Measurements from ENCODE around the gene SYNPR. TPM values are rescaled to one million over a fixed set of nuclear protein-coding genes. Genes with fewer than 3 reads are reported as not detected.

Gene SYNPR
- total and polyA plus RNA-seq, 12 donors, result 0.01 to 0.71 (median 0.43) TPM; not detected in 7

DNA sequence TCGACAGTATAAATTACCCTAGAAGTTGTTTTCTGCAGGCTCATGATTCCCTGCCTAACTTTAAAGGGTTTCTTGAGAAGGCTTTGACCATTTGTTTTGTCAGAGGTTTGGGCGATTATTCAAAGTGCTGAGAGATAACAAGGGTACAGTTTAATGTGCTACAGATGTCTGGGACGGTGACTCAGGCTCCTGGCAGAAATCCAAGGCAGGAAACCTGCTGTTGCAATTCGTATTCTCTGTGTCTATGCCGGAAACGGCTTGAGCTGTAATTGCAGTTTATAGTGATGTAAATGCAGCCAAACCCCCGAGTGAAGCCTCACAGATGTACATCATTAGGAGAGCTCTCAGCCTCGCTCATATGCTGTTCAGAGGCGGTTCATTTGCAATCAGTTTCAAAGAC lies 65.6 kb downstream of the SYNPR start:
- Histone ChIP-seq H3K27ac (no peak overlapping the region), H3K4me3 (no peak overlapping the region), H3K27me3 (peaks cover 0 to 15% (median 2%) of the 10 kb centered on the region in 7 donors), H3K4me1 (peaks cover 0 to 15% (median 8%) of the 10 kb centered on the region in 9 donors), H3K36me3 (no peaks in the 10 kb centered on the region), H3K9me3 (peaks cover 0 to 4% (median 0%) of the 10 kb centered on the region in 11 donors)
- TF ChIP-seq, protein P1, sequence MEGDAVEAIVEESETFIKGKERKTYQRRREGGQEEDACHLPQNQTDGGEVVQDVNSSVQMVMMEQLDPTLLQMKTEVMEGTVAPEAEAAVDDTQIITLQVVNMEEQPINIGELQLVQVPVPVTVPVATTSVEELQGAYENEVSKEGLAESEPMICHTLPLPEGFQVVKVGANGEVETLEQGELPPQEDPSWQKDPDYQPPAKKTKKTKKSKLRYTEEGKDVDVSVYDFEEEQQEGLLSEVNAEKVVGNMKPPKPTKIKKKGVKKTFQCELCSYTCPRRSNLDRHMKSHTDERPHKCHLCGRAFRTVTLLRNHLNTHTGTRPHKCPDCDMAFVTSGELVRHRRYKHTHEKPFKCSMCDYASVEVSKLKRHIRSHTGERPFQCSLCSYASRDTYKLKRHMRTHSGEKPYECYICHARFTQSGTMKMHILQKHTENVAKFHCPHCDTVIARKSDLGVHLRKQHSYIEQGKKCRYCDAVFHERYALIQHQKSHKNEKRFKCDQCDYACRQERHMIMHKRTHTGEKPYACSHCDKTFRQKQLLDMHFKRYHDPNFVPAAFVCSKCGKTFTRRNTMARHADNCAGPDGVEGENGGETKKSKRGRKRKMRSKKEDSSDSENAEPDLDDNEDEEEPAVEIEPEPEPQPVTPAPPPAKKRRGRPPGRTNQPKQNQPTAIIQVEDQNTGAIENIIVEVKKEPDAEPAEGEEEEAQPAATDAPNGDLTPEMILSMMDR (IDR thresholded peaks at IDR 0.05), result no peak
- WGBS, 2 donors, result 5 to 9% methylated on average over 9 of the region's 9 CpGs
- intact Hi-C loops (cut with DNase I), result loop anchor here in 2 of 10 donors (10.0 kb wide), 2 partner anchors 651 to 719 kb away; no protein-coding TSS in a partner anchor
- peak; percentile 47 to 73 for DNase-seq
- ATAC-seq, result peak; percentile 64 to 97 (median 86)

DNA sequence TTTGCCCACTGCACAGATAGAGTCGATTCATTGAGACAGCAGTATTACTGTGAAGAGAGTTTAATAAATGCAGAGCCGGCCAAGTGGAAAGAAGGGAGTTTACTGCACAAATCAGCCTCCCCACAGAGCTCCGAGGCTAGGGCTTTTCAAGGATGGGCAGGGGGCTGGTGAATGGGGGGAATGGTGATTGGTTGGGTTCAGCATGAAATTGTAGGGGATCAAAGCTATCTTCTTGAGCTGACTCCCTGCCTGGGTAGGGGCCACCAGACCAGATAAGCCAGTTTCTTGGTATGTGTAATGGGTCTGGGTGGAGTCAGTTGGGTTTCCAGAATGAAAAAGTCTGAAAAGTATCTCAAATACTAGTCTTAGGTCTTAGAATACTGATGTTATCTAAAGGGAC lies 66.6 kb downstream of the SYNPR start:
- intact Hi-C loops (cut with DNase I), result loop anchor here in 2 of 10 donors (10.0 kb wide), 2 partner anchors 650 to 720 kb away; no protein-coding TSS in a partner anchor
- Histone ChIP-seq H3K9me3 (peaks cover 0 to 4% (median 0%) of the 10 kb centered on the region in 11 donors), H3K27me3 (peaks cover 0 to 20% (median 8%) of the 10 kb centered on the region in 7 donors), H3K27ac (no peak overlapping the region), H3K36me3 (no peaks in the 10 kb centered on the region), H3K4me3 (no peak overlapping the region), H3K4me1 (peaks cover 0 to 15% (median 8%) of the 10 kb centered on the region in 9 donors)
- 63 to 67% methylated on average over 3 of the region's 3 CpGs for WGBS, 2 donors
- DNase-seq (no peak), ATAC-seq (no peak)
- TF ChIP-seq, protein P1 (IDR thresholded peaks at IDR 0.05), result no peak

DNA sequence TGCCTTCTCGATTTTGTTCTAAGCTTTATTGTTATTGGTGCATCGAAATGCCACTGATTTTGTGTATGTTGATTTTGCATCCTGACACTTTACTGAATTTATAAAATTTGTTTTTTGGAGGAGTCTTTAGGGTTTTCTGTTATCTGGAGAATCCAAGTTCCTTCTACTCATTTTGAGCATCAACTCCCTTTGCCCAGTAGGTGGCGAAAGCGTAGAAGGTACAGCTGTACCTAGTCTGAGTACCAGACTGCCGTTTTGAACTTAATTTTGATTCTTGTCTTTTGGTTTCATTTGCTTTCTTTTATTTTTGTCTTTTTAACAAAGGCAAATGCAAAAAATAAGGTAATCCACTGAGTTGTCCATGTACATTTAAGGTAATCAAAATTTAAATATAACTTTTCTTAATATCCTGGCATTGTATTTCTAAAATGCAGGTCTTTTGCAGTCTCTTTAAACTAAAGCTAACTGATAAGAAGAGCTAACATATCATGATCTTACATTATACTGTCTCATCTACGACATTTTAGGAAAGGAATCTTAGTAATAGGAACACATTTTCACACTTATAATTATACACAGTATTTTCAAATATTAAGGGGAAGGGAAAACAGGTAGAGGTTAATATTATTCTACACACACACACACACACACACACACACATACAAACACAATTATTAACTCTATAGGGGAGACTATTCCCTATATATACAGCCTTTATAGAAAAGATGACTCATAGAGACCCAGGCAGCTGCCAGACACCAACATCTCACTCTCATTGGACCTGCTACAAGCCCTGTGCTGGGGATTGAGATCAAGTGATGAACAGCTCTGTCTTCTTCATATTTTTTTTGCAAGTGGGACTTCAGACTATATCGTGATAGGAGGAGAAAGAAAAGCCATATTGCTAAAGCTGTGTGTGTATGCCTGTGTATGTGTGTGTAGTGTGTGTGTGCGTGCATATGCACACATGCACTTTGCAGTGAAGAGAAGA lies 71.8 kb downstream of the SYNPR start:
- TF ChIP-seq, protein P1 (IDR thresholded peaks at IDR 0.05), result peak; percentile 34 to 80 (median 72)
- peak in 1 of 8 donors; percentile 49 for ATAC-seq
- Histone ChIP-seq H3K4me1 (peaks cover 0 to 3% (median 0%) of the 10 kb centered on the region in 9 donors), H3K9me3 (no peaks in the 10 kb centered on the region), H3K27ac (no peak overlapping the region), H3K36me3 (no peaks in the 10 kb centered on the region), H3K4me3 (no peak overlapping the region), H3K27me3 (peaks cover 0 to 46% (median 22%) of the 10 kb centered on the region in 7 donors)
- intact Hi-C loops (cut with DNase I), result loop anchor here in 9 of 10 donors (2.0 to 10.0 kb wide), 7 partner anchors 467 to 1135 kb away; partner anchors contain the start of gene C3orf49 (in 6 of the 9)
- WGBS, 2 donors, result 21 to 23% methylated on average over 8 of the region's 8 CpGs
- DNase-seq, result peak in 1 of 2 donors; percentile 14

All from heart right ventricle (tissue), 16 donors.